ENCODE data around the gene TTLL7.

GRCh38 chr1:83970114-83970513 is 28.8 kb downstream of the TTLL7 start:
- TF ChIP-seq CTCF (IDR thresholded peaks at IDR 0.05), result no peak
- no peak for TF ChIP-seq EP300 (IDR thresholded peaks at IDR 0.05)
- TF ChIP-seq POLR2A (IDR thresholded peaks at IDR 0.05; ENCODE audit: low read depth), result no peak
